Loucy (cell line): Measurements from ENCODE around the gene NPTX2.

Source experiments
- H2AFZ ChIP-seq: fragments of 200-600 bp; sonication (generic); 2 replicates; pipeline ENCODE4 v1.6.0; 2016; ENCODE audit warnings: antibody characterized with exemption, mild to moderate bottlenecking, low read length, moderate library complexity
- H3F3A ChIP-seq: fragments of 200-600 bp; 2 replicates; pipeline ENCODE4 v1.6.0; 2016; ENCODE audit warnings: antibody characterized with exemption, low read depth, mild to moderate bottlenecking
- H3K27me3 ChIP-seq: fragments of 200-600 bp; sonication (generic); 2 replicates; pipeline ENCODE4 v1.6.1; 2014; ENCODE audit warnings: low read length, mild to moderate bottlenecking; ENCODE audit not compliant: insufficient read depth, poor library complexity, severe bottlenecking
- H3K36me3 ChIP-seq: fragments of 200-600 bp; sonication (generic); 2 replicates; pipeline ENCODE4 v1.6.1; 2016; ENCODE audit warnings: low read length; ENCODE audit not compliant: insufficient read depth
- H3K4me1 ChIP-seq: fragments of 200-600 bp; sonication (generic); 2 replicates; pipeline ENCODE4 v1.5.1; 2014; ENCODE audit warnings: low read length, mild to moderate bottlenecking; ENCODE audit not compliant: insufficient read depth, poor library complexity, severe bottlenecking
- H3K4me2 ChIP-seq: fragments of 200-600 bp; sonication (generic); 2 replicates; pipeline ENCODE4 v1.6.0; 2014; ENCODE audit warnings: antibody characterized with exemption, low read length, low read depth, mild to moderate bottlenecking; ENCODE audit not compliant: poor library complexity, severe bottlenecking
- H3K4me3 ChIP-seq: fragments of 200-600 bp; sonication (generic); 2 replicates; pipeline ENCODE4 v1.5.1; 2014; ENCODE audit warnings: low read length, mild to moderate bottlenecking, mixed read lengths; ENCODE audit not compliant: poor library complexity, severe bottlenecking
- H3K79me2 ChIP-seq: fragments of 200-600 bp; sonication (generic); 2 replicates; pipeline ENCODE4 v1.6.1; 2014; ENCODE audit warnings: low read length; ENCODE audit not compliant: insufficient read depth
- H3K9ac ChIP-seq: fragments of 200-600 bp; sonication (generic); 2 replicates; pipeline ENCODE4 v1.6.0; 2014; ENCODE audit warnings: mild to moderate bottlenecking, low read depth, low read length, moderate library complexity; ENCODE audit not compliant: poor library complexity, severe bottlenecking
- H3K9me2 ChIP-seq: fragments of 200-600 bp; sonication (generic); replicated peaks from 2 replicates; pipeline ENCODE4 v1.6.1; 2016; ENCODE audit warnings: low read depth, low read length, mixed read lengths
- H3K9me3 ChIP-seq: fragments of 200-600 bp; sonication (generic); 2 replicates; pipeline ENCODE4 v1.6.1; 2014; ENCODE audit warnings: mild to moderate bottlenecking, antibody characterized with exemption, low read length, low read depth; ENCODE audit not compliant: insufficient read depth
- H4K20me1 ChIP-seq: fragments of 200-600 bp; sonication (generic); 2 replicates; pipeline ENCODE4 v1.6.0; 2014; ENCODE audit warnings: antibody characterized with exemption, low read length, mild to moderate bottlenecking; ENCODE audit not compliant: insufficient read depth, poor library complexity, severe bottlenecking
- EZH2phosphoT487 ChIP-seq: fragments of 200-600 bp; IDR thresholded peaks from 2 replicates; pipeline ENCODE4 v1.6.1; 2018; ENCODE audit warnings: antibody characterized with exemption, mild to moderate bottlenecking, moderate library complexity, borderline replicate concordance
- TF ChIP-seq, protein P1 (sequence below): fragments of 200-600 bp; sonication (generic); conservative IDR thresholded peaks from 2 replicates; pipeline ENCODE4 v1.5.1; 2014; ENCODE audit warnings: mild to moderate bottlenecking, antibody characterized with exemption, low read length

NPTX2 gene

DNA sequence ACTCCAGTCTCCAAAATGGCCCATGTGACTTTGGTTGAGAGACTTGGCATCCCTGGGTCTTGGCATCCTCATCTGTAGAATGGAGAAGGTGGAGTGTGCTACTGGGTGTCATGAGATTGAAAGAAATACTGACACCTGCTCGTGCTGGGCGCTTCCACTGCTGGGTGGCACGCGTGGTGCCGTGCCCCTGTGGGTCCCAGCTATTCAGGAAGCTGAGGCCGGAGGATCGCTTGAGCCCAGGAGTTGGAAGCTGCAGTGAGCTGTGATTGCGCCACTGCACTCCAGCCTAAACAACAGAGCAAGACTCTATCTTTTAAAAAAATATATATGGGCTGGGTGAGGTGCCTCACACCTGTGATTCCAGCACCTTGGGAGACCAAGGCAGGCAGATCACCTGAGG, 53.1 kb downstream of the NPTX2 start:
- H3K9ac ChIP-seq, result no peak overlapping the region
- H3K4me2 ChIP-seq, result no peak overlapping the region
- no peak overlapping the region for H3K4me3 ChIP-seq
- H3K27me3 ChIP-seq, result no peaks in the 10 kb centered on the region
- no peaks in the 10 kb centered on the region for H4K20me1 ChIP-seq
- no peaks in the 10 kb centered on the region for H3K4me1 ChIP-seq
- H3F3A ChIP-seq, result no peaks in the 10 kb centered on the region
- 0 out of 2 replicates have a peak, but pooled peaks cover 3% of the 10 kb centered on the region for H3K9me3 ChIP-seq
- H3K36me3 ChIP-seq, result no peaks in the 10 kb centered on the region
- no peak overlapping the region for H2AFZ ChIP-seq
- TF ChIP-seq, protein P1, sequence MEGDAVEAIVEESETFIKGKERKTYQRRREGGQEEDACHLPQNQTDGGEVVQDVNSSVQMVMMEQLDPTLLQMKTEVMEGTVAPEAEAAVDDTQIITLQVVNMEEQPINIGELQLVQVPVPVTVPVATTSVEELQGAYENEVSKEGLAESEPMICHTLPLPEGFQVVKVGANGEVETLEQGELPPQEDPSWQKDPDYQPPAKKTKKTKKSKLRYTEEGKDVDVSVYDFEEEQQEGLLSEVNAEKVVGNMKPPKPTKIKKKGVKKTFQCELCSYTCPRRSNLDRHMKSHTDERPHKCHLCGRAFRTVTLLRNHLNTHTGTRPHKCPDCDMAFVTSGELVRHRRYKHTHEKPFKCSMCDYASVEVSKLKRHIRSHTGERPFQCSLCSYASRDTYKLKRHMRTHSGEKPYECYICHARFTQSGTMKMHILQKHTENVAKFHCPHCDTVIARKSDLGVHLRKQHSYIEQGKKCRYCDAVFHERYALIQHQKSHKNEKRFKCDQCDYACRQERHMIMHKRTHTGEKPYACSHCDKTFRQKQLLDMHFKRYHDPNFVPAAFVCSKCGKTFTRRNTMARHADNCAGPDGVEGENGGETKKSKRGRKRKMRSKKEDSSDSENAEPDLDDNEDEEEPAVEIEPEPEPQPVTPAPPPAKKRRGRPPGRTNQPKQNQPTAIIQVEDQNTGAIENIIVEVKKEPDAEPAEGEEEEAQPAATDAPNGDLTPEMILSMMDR, result no peak
- no peak for TF ChIP-seq EZH2phosphoT487
- H3K79me2 ChIP-seq, result no peaks in the 10 kb centered on the region
- H3K9me2 ChIP-seq, result no peaks in the 10 kb centered on the region

DNA sequence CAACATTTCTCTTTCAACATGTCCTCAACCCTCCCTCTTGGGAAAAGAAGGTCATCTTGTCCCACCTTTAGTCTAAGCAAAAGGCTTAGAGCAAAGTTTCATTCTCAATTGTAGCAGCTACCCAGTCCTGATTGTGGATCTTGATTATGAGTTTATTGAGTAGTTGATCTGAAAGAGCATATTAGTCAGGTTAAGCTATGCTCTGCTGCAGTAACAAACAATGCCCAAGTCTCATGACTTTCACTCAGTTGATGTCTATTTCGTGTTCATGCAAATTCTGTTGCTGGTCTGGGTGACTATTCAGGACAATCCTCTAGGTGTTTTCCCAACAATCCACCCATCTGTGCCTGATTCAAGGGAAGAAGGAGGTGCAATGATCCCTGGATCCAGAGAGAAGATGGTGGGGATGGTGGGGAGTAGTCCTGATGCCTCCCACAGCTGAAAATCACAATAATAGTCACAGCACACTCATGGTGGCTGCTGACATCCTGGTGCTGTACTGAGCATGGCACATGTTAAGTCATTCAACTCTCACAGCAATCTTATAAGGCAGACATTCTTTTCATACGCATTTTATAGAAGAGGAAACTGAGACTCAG, 54.7 kb downstream of the NPTX2 start:
- no peak overlapping the region for H2AFZ ChIP-seq
- H4K20me1 ChIP-seq, result no peaks in the 10 kb centered on the region
- no peak overlapping the region for H3K9ac ChIP-seq
- TF ChIP-seq, protein P1, result no peak
- TF ChIP-seq EZH2phosphoT487, result no peak
- no peaks in the 10 kb centered on the region for H3K27me3 ChIP-seq
- no peak overlapping the region for H3K4me2 ChIP-seq
- no peaks in the 10 kb centered on the region for H3K4me1 ChIP-seq
- H3F3A ChIP-seq, result no peaks in the 10 kb centered on the region
- no peaks in the 10 kb centered on the region for H3K79me2 ChIP-seq
- no peak overlapping the region for H3K4me3 ChIP-seq
- H3K9me2 ChIP-seq, result no peaks in the 10 kb centered on the region
- 0 out of 2 replicates have a peak, but pooled peaks cover 3% of the 10 kb centered on the region for H3K9me3 ChIP-seq
- H3K36me3 ChIP-seq, result no peaks in the 10 kb centered on the region

DNA sequence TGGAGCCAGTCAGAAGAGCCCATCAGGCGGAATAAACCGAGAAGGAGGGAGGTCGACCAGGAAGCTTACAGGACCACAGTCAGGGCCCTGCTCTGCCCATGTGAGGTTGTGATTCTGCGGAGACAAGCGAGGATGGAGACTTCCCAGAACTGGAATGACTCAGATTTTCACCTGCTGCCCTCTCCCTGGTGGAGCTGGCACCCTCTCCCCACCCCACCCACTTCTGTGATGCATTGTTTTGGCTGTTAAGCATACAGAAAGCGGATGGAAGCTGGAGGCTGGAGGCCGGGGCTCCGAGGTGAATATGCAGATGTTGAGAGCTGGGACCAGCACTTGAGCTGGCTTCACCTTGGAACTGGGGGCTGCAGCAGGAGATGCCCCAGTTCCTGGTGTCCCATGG, 57.4 kb downstream of the NPTX2 start:
- Histone ChIP-seq H3K4me2 (no peak overlapping the region), H3K79me2 (no peaks in the 10 kb centered on the region), H3K4me1 (no peaks in the 10 kb centered on the region), H2AFZ (no peak overlapping the region), H3K9me2 (no peaks in the 10 kb centered on the region), H3K4me3 (no peak overlapping the region), H3K27me3 (no peaks in the 10 kb centered on the region), H4K20me1 (no peaks in the 10 kb centered on the region), H3K9me3 (0 out of 2 replicates have a peak, but pooled peaks cover 3% of the 10 kb centered on the region), H3K36me3 (no peaks in the 10 kb centered on the region), H3K9ac (no peak overlapping the region), H3F3A (no peaks in the 10 kb centered on the region)
- TF ChIP-seq EZH2phosphoT487, result no peak
- TF ChIP-seq, protein P1, result no peak
